Esophagus (tissue), 2 donors: ENCODE measurements around the gene SCGB3A2. TPM values are rescaled to one million over a fixed set of nuclear protein-coding genes. Genes with fewer than 3 reads are reported as not detected.

Experiments used
- H3K27ac ChIP-seq, 2 donors: one replicate each; pipeline ENCODE4 v1.5.1; 2013; ENCODE audit warnings: low read depth in 2 of 2, mild to moderate bottlenecking in 2 of 2, inconsistent platforms in 1 of 2, low read length in 1 of 2, moderate library complexity in 1 of 2
- H3K27me3 ChIP-seq, 2 donors: one replicate each; pipeline ENCODE4 v1.6.1; 2013; ENCODE audit warnings: low read length in 2 of 2, control low read depth in 1 of 2, mild to moderate bottlenecking in 1 of 2; ENCODE audit not compliant: insufficient read depth in 2 of 2, control insufficient read depth in 1 of 2
- H3K36me3 ChIP-seq, 2 donors: one replicate each; pipeline ENCODE4 v1.6.1; 2013; ENCODE audit warnings: low read length in 1 of 2; ENCODE audit not compliant: control insufficient read depth in 2 of 2, insufficient read depth in 2 of 2
- H3K4me1 ChIP-seq, 2 donors: one replicate each; pipeline ENCODE4 v1.6.1; 2013; ENCODE audit warnings: low read length in 1 of 2; ENCODE audit not compliant: control insufficient read depth in 2 of 2, insufficient read depth in 2 of 2
- H3K4me3 ChIP-seq, 2 donors: one replicate each; pipeline ENCODE4 v1.5.1; 2013; ENCODE audit warnings: low read length in 2 of 2, mild to moderate bottlenecking in 2 of 2, low read depth in 1 of 2, moderate library complexity in 1 of 2
- H3K9me3 ChIP-seq, 2 donors: one replicate each; pipeline ENCODE4 v1.6.1; 2013; ENCODE audit warnings: mild to moderate bottlenecking in 2 of 2, low read depth in 1 of 2, low read length in 1 of 2, moderate library complexity in 1 of 2; ENCODE audit not compliant: control insufficient read depth in 2 of 2, insufficient read depth in 1 of 2
- WGBS, 2 donors: extraction: QIAGEN DNeasy Blood & Tissue Kit; methylation state at CpG; one replicate each; pipeline ENCODE4 v1.1.7; 2013; 5-methylcytosine and 5-hydroxymethylcytosine counted together
- polyA plus RNA-seq, 2 donors: library from polyadenylated mRNA; stranded (reverse); fragments of 200-250 nt; gene quantifications; one replicate each; pipeline ENCODE4 v1.2.3, GENCODE V29; 2013
- donor health status: healthy with polysubstance abuse.
- donor health status: Bipolar disorder and iron deficiency.

SCGB3A2 gene
- polyA plus RNA-seq, 2 donors, result 0.13 TPM; not detected in 1

DNA sequence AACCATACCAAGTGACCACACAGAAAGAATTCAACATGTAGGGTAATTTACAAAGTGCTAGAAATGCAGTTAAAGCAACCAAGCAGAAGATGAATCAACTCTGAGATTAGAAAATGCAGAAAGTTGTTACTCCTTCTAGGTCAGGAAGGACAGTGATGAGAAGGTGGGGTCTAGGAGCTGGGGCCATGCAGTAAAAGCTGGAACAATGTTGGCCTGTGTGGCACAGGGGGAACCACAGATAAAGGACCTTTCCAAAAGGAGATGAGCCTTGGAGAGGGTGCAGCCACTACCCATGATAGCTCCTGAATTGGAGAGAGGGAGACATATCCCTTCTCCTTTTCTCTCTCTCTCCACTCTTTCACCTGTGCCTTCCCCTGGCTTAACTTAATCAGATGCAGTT is 2.4 kb upstream of the SCGB3A2 start:
- no peaks in the 10 kb centered on the region for H3K4me1 ChIP-seq
- no peak overlapping the region for H3K27ac ChIP-seq
- no peaks in the 10 kb centered on the region for H3K27me3 ChIP-seq
- no peaks in the 10 kb centered on the region for H3K36me3 ChIP-seq
- no peaks in the 10 kb centered on the region for H3K9me3 ChIP-seq
- no peak overlapping the region for H3K4me3 ChIP-seq

DNA sequence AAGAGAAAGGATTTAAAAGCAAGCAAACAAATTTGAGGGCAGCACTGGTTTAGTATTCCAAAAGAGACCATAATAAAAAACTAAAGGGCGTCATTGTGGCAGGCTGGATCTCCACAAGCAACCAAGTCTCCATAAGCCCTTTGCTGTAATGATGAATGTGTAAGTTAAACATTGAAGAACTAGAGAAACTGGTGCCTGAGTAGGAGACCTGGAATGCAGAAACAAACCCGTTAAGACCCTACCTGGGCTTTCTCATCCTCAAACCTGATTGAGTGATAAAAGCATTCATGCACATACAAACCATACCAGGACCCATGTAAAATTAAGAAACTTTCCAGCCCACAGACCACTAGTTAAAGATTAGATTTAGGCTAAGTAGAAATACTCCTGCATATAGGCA is 1.9 kb upstream of the SCGB3A2 start:
- no peaks in the 10 kb centered on the region for H3K4me1 ChIP-seq
- H3K27ac ChIP-seq, result no peak overlapping the region
- H3K9me3 ChIP-seq, result no peaks in the 10 kb centered on the region
- no peak overlapping the region for H3K4me3 ChIP-seq
- no peaks in the 10 kb centered on the region for H3K36me3 ChIP-seq
- 54 to 62% methylated on average over 2 of the region's 2 CpGs for WGBS, 2 donors
- H3K27me3 ChIP-seq, result no peaks in the 10 kb centered on the region

GRCh38 chr5:147879784-147880183 is 1.3 kb downstream of the SCGB3A2 start:
- 90 to 98% methylated on average over 3 of the region's 3 CpGs for WGBS, 2 donors
- no peak overlapping the region for H3K27ac ChIP-seq
- no peaks in the 10 kb centered on the region for H3K36me3 ChIP-seq

DNA sequence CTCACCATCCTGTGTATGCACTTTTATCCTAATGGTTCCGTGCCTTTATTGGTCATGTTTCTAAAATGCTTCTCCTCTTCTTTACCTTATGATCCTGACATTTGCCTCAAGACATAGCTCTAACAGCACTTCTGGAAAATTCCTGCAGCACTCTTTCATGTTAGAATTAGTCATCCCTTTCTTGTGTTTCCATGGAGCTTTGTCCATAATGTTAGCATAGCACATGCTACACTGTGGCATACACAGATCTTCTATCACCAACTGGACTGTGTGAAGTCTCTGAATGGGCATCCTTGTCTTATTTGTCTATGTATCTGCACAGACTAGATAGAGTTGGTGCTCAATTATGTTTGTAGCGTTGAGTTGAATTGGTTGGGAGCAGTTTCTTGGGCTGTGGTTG is 2.0 kb downstream of the SCGB3A2 start:
- no peaks in the 10 kb centered on the region for H3K4me1 ChIP-seq
- H3K27ac ChIP-seq, result no peak overlapping the region
- H3K4me3 ChIP-seq, result no peak overlapping the region
- 80 to 91% methylated on average over 2 of the region's 2 CpGs for WGBS, 2 donors
- H3K27me3 ChIP-seq, result no peaks in the 10 kb centered on the region
- H3K9me3 ChIP-seq, result no peaks in the 10 kb centered on the region
- no peaks in the 10 kb centered on the region for H3K36me3 ChIP-seq

More at GRCh38 chr5:147879784-147880183, 1.3 kb downstream of the SCGB3A2 start:
- Histone ChIP-seq H3K4me1 (no peaks in the 10 kb centered on the region), H3K9me3 (no peaks in the 10 kb centered on the region), H3K4me3 (no peak overlapping the region), H3K27me3 (no peaks in the 10 kb centered on the region)

GRCh38 chr5:147882586-147883313 is 4.2 kb downstream of the SCGB3A2 start:
- H3K4me1 ChIP-seq, result no peaks in the 10 kb centered on the region
- H3K9me3 ChIP-seq, result no peaks in the 10 kb centered on the region
- H3K27me3 ChIP-seq, result no peaks in the 10 kb centered on the region
- no peaks in the 10 kb centered on the region for H3K36me3 ChIP-seq
- 73 to 76% methylated on average over 6 of the region's 6 CpGs for WGBS, 2 donors
- H3K27ac ChIP-seq, result no peak overlapping the region
- no peak overlapping the region for H3K4me3 ChIP-seq

GRCh38 chr5:147887026-147887627 is 8.6 kb downstream of the SCGB3A2 start:
- Histone ChIP-seq H3K27ac (no peak overlapping the region), H3K4me3 (no peak overlapping the region), H3K9me3 (no peaks in the 10 kb centered on the region), H3K27me3 (no peaks in the 10 kb centered on the region), H3K36me3 (no peaks in the 10 kb centered on the region), H3K4me1 (no peaks in the 10 kb centered on the region)
- 7 to 12% methylated on average over 3 of the region's 3 CpGs for WGBS, 2 donors

GRCh38 chr5:147887930-147888329 is 9.4 kb downstream of the SCGB3A2 start:
- Histone ChIP-seq H3K36me3 (no peaks in the 10 kb centered on the region), H3K27ac (no peak overlapping the region), H3K4me3 (no peak overlapping the region), H3K4me1 (no peaks in the 10 kb centered on the region), H3K9me3 (no peaks in the 10 kb centered on the region), H3K27me3 (no peaks in the 10 kb centered on the region)
- 46 to 70% methylated on average over 2 of the region's 2 CpGs for WGBS, 2 donors

GRCh38 chr5:147892696-147893296 is 14.3 kb downstream of the SCGB3A2 start:
- peaks cover 0 to 4% of the 10 kb centered on the region in 2 donors for H3K4me1 ChIP-seq
- H3K4me3 ChIP-seq, result no peak overlapping the region
- no peaks in the 10 kb centered on the region for H3K9me3 ChIP-seq
- no peaks in the 10 kb centered on the region for H3K36me3 ChIP-seq
- 27 to 44% methylated on average over 3 of the region's 3 CpGs for WGBS, 2 donors
- no peaks in the 10 kb centered on the region for H3K27me3 ChIP-seq
- H3K27ac ChIP-seq, result peak overlapping the region in 1 of 2 donors; percentile 76

DNA sequence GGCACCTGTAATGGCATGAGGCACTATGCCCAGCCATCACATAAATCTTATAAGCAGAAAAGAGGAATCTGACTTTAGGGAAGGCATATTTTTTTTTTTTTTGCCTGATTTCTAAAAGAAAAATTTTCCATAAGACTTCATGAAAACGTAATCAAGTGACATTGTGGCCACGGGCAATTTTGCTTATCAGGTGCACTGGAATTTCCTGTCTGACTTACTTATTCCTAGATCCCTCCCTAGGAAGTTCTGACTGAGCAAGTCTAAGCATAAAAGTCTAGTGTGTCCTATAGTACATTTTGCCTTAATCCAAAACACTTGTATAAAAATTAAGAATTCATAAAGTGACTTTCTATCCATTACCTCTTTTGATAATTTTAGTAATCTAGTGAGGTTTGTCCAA is 15.3 kb downstream of the SCGB3A2 start:
- Histone ChIP-seq H3K9me3 (no peaks in the 10 kb centered on the region), H3K27me3 (no peaks in the 10 kb centered on the region), H3K27ac (peak overlapping the region in 1 of 2 donors; percentile 76), H3K36me3 (no peaks in the 10 kb centered on the region), H3K4me3 (no peak overlapping the region), H3K4me1 (peaks cover 0 to 4% of the 10 kb centered on the region in 2 donors)
- 31 to 32% methylated on average over 2 of the region's 2 CpGs for WGBS, 2 donors
